NCI-H1694 treated with DMSO at 0.1 percent for 48 hours (cell line): ENCODE measurements around the gene IL19.

Experiments
- DNase-seq: peaks from one replicate; lab custom pipeline; 2025; lab: John Stamatoyannopoulos, UW

IL19 gene

GRCh38 chr1:206770531-206771337, at the start of gene IL19:
IL19 (plus strand) TSS chr1:206770773; CDS start chr1:206836663, 65,890 bp downstream.
- no peak for DNase-seq

GRCh38 chr1:206721454-206721853, 49.1 kb upstream of the IL19 start:
- no peak for DNase-seq

- DNase-seq = no peak
Observed at GRCh38 chr1:206722751-206723461, 47.7 kb upstream of the IL19 start.

- DNase-seq = no peak
Observed at GRCh38 chr1:206723462-206723804, 47.1 kb upstream of the IL19 start.

- no peak for DNase-seq
Observed at GRCh38 chr1:206723805-206724472, 46.6 kb upstream of the IL19 start.

GRCh38 chr1:206725109-206725963, 45.2 kb upstream of the IL19 start:
- DNase-seq = peak; percentile 53

- peak; percentile 14 for DNase-seq
Observed at GRCh38 chr1:206727981-206728696, 42.4 kb upstream of the IL19 start.

GRCh38 chr1:206728697-206728987, 41.9 kb upstream of the IL19 start:
- no peak for DNase-seq

GRCh38 chr1:206729050-206729449, 41.5 kb upstream of the IL19 start:
- DNase-seq = no peak

- no peak for DNase-seq
Observed at GRCh38 chr1:206729507-206729906, 41.1 kb upstream of the IL19 start.

GRCh38 chr1:206732508-206732907, 38.1 kb upstream of the IL19 start:
- no peak for DNase-seq

- DNase-seq = no peak
Observed at GRCh38 chr1:206732992-206733391, 37.6 kb upstream of the IL19 start.

- peak; percentile 44 for DNase-seq
Observed at GRCh38 chr1:206734499-206735142, 36.0 kb upstream of the IL19 start.

- no peak for DNase-seq
Observed at GRCh38 chr1:206735553-206736031, 35.0 kb upstream of the IL19 start.

- no peak for DNase-seq
Observed at GRCh38 chr1:206736878-206737728, 33.5 kb upstream of the IL19 start.

- no peak for DNase-seq
Observed at GRCh38 chr1:206737729-206738201, 32.8 kb upstream of the IL19 start.

- DNase-seq = no peak
Observed at GRCh38 chr1:206738370-206739366, 31.9 kb upstream of the IL19 start.

GRCh38 chr1:206739411-206740076, 31.0 kb upstream of the IL19 start:
- DNase-seq = no peak
